K562 (cell line): Measurements from ENCODE around the gene S100A7A. TPM values are rescaled to one million over a fixed set of nuclear protein-coding genes. Genes with fewer than 3 reads are reported as not detected.

Experiments
- BRCA1 ChIP-seq, 2 experiments: fragments of 450-650 bp in 1 of 2; sonication (generic) in 1 of 2; formaldehyde crosslinking in 1 of 2; IDR thresholded peaks; 2 replicates each; pipeline versions ENCODE4 v1.5.0 to v1.6.1; 2017 to 2020; ENCODE audit warnings: mild to moderate bottlenecking in 1 of 2, missing genetic modification reagents in 1 of 2
- CREB1 ChIP-seq, 2 experiments: sonication (generic) in 1 of 2; formaldehyde crosslinking in 1 of 2; IDR thresholded peaks; 2 replicates each; pipeline versions ENCODE4 v1.6.1 to v1.8.0; 2012 to 2022; ENCODE audit warnings: inconsistent platforms in 1 of 2, mild to moderate bottlenecking in 1 of 2, missing genetic modification reagents in 1 of 2, moderate library complexity in 1 of 2
- KLF1 ChIP-seq: fragments of 450-650 bp; IDR thresholded peaks from 2 replicates; pipeline ENCODE4 v1.6.1; 2016; ENCODE audit warnings: missing genetic modification characterization, missing compliant biosample characterization
- LCOR ChIP-seq: sonication (generic); formaldehyde crosslinking; IDR thresholded peaks from 2 replicates; pipeline ENCODE4 v1.8.0; 2022; ENCODE audit warnings: mild to moderate bottlenecking, missing genetic modification reagents
- MXI1 ChIP-seq: IDR thresholded peaks from 2 replicates; pipeline ENCODE4 v1.6.1; 2011; ENCODE audit warnings: low read depth, mild to moderate bottlenecking, improper control_type of control experiment, low read length
- NCOA1 ChIP-seq: fragments of 450-650 bp; IDR thresholded peaks from 2 replicates; pipeline ENCODE4 v1.6.1; 2016; ENCODE audit warnings: low read depth
- NR3C1 ChIP-seq: sonication (generic); formaldehyde crosslinking; IDR thresholded peaks from 2 replicates; pipeline ENCODE4 v1.8.1; 2022; ENCODE audit warnings: missing genetic modification reagents
- RCOR1 ChIP-seq, 2 experiments: IDR thresholded peaks; 2 replicates each; pipeline ENCODE4 v1.6.1; 2012; ENCODE audit warnings: low read depth in 2 of 2, low read length in 2 of 2, borderline replicate concordance in 1 of 2, improper control_type of control experiment in 1 of 2
- RFX5 ChIP-seq: IDR thresholded peaks from 2 replicates; pipeline ENCODE4 v1.6.1; 2011; ENCODE audit warnings: low read depth, mild to moderate bottlenecking, improper control_type of control experiment, low read length
- ZKSCAN3 ChIP-seq: fragments of 250-450 bp; sonication (Bioruptor Pico); IDR thresholded peaks from 2 replicates; pipeline ENCODE4 v1.4.0; 2020
- ZNF184 ChIP-seq: sonication (generic); formaldehyde crosslinking; IDR thresholded peaks from 2 replicates; pipeline ENCODE4 v1.5.0; 2020; ENCODE audit warnings: missing genetic modification reagents
- ZNF668 ChIP-seq: fragments of 250-450 bp; sonication (Bioruptor Pico); IDR thresholded peaks from 2 replicates; pipeline ENCODE4 v1.8.0; 2022; ENCODE audit warnings: mild to moderate bottlenecking, inconsistent platforms
- polyA plus RNA-seq, 8 experiments: library from polyadenylated mRNA; depleted of rRNA in 4 of 8; stranded (reverse) in 5 of 8; unstranded in 3 of 8; fragments of >200 nt; fragmentation: Nextera tagmentation in 2 of 8; fragmentation: Illumina TruSeq in 1 of 8; extraction: Ambion mirVana in 2 of 8; extraction: Trizol in 1 of 8; gene quantifications; 2 replicates each; pipeline versions ENCODE4 v1.2.1 to v1.2.3, GENCODE V29; 2011 to 2014; ENCODE audit warnings: inconsistent platforms in 1 of 8, missing spikeins in 1 of 8
- total RNA-seq, 7 experiments: library from RNA; depleted of rRNA in 6 of 7; stranded (reverse); fragments of >200 nt in 6 of 7; fragmentation: Illumina TruSeq in 2 of 7; extraction: Trizol in 2 of 7; gene quantifications; 2 replicates each; pipeline versions ENCODE4 v1.2.1 to v1.2.3, GENCODE V29; 2011 to 2021; ENCODE audit warnings: low replicate concordance in 1 of 7
- TF ChIP-seq, protein P1 (sequence below): fragments of 450-650 bp; formaldehyde crosslinking; IDR thresholded peaks from 2 replicates; pipeline ENCODE4 v1.4.0; 2020; ENCODE audit warnings: mild to moderate bottlenecking, mixed read lengths
- TF ChIP-seq, protein P2 (sequence below): IDR thresholded peaks from 2 replicates; pipeline ENCODE4 v1.6.1; 2011; ENCODE audit warnings: borderline replicate concordance, low read depth, mild to moderate bottlenecking, moderate library complexity, low read length; ENCODE audit not compliant: insufficient read depth, poor library complexity, severe bottlenecking
- TF ChIP-seq, protein P3 (sequence below): fragments of 250-450 bp; sonication (Bioruptor Pico); IDR thresholded peaks from 2 replicates; pipeline ENCODE4 v1.8.0; 2022; ENCODE audit warnings: inconsistent platforms, mild to moderate bottlenecking, moderate library complexity, borderline replicate concordance
- TF ChIP-seq, protein P4 (sequence below), 2 experiments: fragments of 450-650 bp in 1 of 2; sonication (generic) in 1 of 2; formaldehyde crosslinking; conservative IDR thresholded peaks; 2 replicates each; pipeline versions ENCODE4 v1.4.0 to v1.8.1; 2020 to 2022; ENCODE audit warnings: mild to moderate bottlenecking in 1 of 2, missing genetic modification reagents in 1 of 2
- TF ChIP-seq, protein P5 (sequence below), 2 experiments: fragments of 450-650 bp in 1 of 2; IDR thresholded peaks; 2 replicates each; pipeline ENCODE4 v1.6.1; 2011 to 2017; ENCODE audit warnings: low read depth in 2 of 2, antibody characterized with exemption in 1 of 2, borderline replicate concordance in 1 of 2, low read length in 1 of 2, mild to moderate bottlenecking in 1 of 2, mixed read lengths in 1 of 2; ENCODE audit not compliant: control insufficient read depth in 1 of 2
- TF ChIP-seq, protein P6 (sequence below): fragments of 250-450 bp; sonication (Bioruptor Pico); IDR thresholded peaks from 2 replicates; pipeline ENCODE4 v1.6.1; 2021; ENCODE audit warnings: mild to moderate bottlenecking

The S100A7A gene
- total and polyA plus RNA-seq, 9 of the 15 experiments (the other 6 are each of a cell fraction or from before 2014, with no cell fraction given): not detected

DNA sequence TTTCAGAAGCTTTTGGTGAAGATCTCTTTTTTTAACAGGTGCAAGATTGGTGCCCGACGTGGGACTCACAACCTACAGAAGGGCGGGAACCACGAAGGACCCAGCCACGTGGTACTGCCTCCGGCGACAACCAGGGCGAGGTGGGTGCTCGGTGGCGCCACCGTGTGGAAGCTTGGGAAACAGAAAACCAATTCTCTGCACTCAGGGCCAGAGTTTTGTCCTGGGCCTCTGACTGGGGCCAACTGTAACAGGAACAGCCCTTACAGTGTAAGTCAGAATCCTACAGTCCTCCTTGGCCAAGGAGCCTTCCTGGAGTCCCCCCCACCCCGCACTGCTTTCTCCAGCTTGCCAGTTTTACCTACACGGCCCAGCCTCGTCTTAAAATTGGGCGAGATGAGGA is 11.6 kb upstream of the S100A7A start (continued):
- TF ChIP-seq LCOR (CRISPR knock-in tag) (peak; percentile 94), RCOR1 (IDR thresholded peaks at IDR 0.05; ENCODE audit: borderline replicate concordance in 1 of 2, low read depth in 2 of 2, low read length in 2 of 2) (0 out of 4 replicates have a peak, but pooled peaks of 1 of the 2 experiments have one; percentile 34), ZKSCAN3 (CRISPR knock-in tag) (no peak), MXI1 (no peak), BRCA1 (IDR thresholded peaks at IDR 0.05) (no peak), BRCA1 (CRISPR knock-in tag; IDR thresholded peaks at IDR 0.05) (no peak), RFX5 (no peak), NCOA1 (no peak), CREB1 (IDR thresholded peaks at IDR 0.05) (no peak), CREB1 (CRISPR knock-in tag; IDR thresholded peaks at IDR 0.05) (peak; percentile 60), ZNF668 (no peak), NR3C1 (CRISPR knock-in tag) (no peak), KLF1 (tag) (no peak), ZNF184 (CRISPR knock-in tag) (peak; percentile 87)
- TF ChIP-seq, protein P1, sequence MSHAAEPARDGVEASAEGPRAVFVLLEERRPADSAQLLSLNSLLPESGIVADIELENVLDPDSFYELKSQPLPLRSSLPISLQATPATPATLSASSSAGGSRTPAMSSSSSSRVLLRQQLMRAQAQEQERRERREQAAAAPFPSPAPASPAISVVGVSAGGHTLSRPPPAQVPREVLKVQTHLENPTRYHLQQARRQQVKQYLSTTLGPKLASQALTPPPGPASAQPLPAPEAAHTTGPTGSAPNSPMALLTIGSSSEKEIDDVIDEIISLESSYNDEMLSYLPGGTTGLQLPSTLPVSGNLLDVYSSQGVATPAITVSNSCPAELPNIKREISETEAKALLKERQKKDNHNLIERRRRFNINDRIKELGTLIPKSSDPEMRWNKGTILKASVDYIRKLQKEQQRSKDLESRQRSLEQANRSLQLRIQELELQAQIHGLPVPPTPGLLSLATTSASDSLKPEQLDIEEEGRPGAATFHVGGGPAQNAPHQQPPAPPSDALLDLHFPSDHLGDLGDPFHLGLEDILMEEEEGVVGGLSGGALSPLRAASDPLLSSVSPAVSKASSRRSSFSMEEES (CRISPR knock-in tag): no peak
- TF ChIP-seq, protein P2, sequence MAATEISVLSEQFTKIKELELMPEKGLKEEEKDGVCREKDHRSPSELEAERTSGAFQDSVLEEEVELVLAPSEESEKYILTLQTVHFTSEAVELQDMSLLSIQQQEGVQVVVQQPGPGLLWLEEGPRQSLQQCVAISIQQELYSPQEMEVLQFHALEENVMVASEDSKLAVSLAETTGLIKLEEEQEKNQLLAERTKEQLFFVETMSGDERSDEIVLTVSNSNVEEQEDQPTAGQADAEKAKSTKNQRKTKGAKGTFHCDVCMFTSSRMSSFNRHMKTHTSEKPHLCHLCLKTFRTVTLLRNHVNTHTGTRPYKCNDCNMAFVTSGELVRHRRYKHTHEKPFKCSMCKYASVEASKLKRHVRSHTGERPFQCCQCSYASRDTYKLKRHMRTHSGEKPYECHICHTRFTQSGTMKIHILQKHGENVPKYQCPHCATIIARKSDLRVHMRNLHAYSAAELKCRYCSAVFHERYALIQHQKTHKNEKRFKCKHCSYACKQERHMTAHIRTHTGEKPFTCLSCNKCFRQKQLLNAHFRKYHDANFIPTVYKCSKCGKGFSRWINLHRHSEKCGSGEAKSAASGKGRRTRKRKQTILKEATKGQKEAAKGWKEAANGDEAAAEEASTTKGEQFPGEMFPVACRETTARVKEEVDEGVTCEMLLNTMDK: peak; percentile 30
- TF ChIP-seq, protein P3, sequence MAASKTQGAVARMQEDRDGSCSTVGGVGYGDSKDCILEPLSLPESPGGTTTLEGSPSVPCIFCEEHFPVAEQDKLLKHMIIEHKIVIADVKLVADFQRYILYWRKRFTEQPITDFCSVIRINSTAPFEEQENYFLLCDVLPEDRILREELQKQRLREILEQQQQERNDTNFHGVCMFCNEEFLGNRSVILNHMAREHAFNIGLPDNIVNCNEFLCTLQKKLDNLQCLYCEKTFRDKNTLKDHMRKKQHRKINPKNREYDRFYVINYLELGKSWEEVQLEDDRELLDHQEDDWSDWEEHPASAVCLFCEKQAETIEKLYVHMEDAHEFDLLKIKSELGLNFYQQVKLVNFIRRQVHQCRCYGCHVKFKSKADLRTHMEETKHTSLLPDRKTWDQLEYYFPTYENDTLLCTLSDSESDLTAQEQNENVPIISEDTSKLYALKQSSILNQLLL (CRISPR knock-in tag): no peak
- TF ChIP-seq, protein P4, sequence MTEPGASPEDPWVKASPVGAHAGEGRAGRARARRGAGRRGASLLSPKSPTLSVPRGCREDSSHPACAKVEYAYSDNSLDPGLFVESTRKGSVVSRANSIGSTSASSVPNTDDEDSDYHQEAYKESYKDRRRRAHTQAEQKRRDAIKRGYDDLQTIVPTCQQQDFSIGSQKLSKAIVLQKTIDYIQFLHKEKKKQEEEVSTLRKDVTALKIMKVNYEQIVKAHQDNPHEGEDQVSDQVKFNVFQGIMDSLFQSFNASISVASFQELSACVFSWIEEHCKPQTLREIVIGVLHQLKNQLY (CRISPR knock-in tag; conservative IDR thresholded peaks at IDR 0.05): 0 out of 4 replicates have a peak, but pooled peaks of 1 of the 2 experiments have one; percentile 63
- TF ChIP-seq, protein P5, sequence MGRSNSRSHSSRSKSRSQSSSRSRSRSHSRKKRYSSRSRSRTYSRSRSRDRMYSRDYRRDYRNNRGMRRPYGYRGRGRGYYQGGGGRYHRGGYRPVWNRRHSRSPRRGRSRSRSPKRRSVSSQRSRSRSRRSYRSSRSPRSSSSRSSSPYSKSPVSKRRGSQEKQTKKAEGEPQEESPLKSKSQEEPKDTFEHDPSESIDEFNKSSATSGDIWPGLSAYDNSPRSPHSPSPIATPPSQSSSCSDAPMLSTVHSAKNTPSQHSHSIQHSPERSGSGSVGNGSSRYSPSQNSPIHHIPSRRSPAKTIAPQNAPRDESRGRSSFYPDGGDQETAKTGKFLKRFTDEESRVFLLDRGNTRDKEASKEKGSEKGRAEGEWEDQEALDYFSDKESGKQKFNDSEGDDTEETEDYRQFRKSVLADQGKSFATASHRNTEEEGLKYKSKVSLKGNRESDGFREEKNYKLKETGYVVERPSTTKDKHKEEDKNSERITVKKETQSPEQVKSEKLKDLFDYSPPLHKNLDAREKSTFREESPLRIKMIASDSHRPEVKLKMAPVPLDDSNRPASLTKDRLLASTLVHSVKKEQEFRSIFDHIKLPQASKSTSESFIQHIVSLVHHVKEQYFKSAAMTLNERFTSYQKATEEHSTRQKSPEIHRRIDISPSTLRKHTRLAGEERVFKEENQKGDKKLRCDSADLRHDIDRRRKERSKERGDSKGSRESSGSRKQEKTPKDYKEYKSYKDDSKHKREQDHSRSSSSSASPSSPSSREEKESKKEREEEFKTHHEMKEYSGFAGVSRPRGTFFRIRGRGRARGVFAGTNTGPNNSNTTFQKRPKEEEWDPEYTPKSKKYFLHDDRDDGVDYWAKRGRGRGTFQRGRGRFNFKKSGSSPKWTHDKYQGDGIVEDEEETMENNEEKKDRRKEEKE (IDR thresholded peaks at IDR 0.05; ENCODE audit: borderline replicate concordance in 1 of 2, control insufficient read depth in 1 of 2, low read depth in 2 of 2, low read length in 1 of 2): no peak
- TF ChIP-seq, protein P6, sequence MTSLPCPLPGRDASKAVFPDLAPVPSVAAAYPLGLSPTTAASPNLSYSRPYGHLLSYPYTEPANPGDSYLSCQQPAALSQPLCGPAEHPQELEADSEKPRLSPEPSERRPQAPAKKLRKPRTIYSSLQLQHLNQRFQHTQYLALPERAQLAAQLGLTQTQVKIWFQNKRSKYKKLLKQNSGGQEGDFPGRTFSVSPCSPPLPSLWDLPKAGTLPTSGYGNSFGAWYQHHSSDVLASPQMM (CRISPR knock-in tag): no peak
